SKM-1 treated with dmso at 0.1 percent for 144 hours (cell line): ENCODE results near the gene JUP.
"Not testable (repeated sequence)": the region's sequence is repeated elsewhere in the genome, so short reads cannot be mapped to it uniquely, and the experiment has no call there.

Experiments used
- DNase-seq: peaks from one replicate; lab custom pipeline; 2025; ENCODE audit not compliant: unreplicated experiment; lab: John Stamatoyannopoulos, UW

The JUP gene

DNA sequence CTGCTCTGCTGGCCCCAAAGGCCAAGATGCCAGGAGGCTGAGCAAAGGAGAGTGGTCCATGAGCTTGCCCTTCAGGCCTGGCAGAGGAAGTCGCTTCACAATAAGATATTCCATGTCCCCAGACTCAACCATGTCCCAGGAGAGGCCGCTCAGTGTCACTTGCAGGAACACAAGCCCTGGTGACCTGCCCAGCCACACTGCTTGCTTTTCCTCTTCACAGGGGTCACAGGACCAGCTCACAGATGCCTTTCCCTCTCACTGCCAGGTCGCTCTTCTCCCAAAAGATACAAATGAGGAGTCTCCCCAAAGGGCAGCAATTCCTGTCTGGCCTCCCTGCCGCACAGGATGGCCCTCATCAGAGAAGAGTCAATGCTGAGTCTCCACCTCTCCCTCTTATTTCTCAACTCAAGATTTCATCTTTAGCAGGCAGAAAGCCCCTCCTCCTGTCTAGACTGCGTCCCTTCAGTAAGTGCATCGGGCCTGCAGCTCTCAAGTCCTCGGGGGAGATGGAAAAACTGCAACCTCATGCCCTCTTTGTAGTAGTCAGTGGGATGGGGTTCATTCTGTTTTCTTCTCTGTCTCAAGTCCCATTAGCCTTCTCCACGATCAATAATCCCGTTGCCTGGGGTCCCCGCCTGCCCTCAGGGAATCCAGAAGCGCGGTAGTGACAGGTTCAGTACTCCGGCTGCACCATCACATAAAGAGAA is 5.0 kb downstream of the JUP start:
- no peak for DNase-seq

DNA sequence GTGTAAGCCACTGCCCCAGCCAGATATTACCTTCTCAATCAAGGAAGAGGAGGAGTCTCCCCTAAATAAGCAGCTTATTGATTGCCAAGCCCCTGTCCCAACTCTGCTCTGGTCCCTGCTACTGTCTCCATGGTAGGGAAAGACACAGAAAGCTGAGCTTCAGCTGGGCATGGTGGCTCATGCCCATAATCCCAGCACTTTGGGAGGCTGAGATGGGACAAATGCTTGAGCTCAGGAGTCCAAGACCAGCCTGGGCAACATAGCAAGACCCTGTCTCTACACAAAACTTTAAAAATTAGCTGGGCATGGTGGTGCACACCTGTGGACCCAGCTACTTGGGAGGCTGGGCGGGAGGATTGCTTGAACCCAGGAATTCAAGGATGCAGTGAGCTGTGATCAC is 6.6 kb downstream of the JUP start:
- no peak for DNase-seq

DNA sequence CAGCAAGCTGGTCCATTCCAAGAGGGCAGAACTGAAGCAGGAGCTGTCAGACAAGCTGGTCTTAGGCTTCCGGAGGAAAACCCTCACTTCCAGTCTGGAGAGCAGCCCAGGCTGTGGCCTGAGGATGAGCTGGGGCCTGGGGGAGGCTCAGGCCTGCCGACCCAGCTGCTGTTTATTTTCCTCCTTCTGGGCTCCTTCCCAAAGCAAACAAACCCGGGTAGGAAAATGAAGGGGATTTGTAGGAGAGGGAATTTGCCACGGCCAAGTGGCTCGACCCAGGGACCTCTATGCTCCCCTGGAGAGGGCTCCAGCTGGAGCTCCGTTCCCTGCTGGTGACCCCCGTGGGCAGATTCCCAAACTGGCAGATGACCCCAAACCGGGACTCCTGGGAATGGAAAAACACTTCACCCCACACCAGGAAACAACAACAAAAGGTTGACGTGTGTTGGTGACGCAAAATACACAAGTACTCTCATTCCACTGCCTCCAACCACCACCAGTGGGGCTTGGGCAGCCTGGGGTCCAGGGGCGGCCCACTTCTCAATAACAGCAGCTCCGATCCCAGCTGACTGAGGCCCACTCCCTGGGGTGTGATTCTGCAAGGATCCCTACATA is 8.8 kb downstream of the JUP start:
- DNase-seq = no peak

DNA sequence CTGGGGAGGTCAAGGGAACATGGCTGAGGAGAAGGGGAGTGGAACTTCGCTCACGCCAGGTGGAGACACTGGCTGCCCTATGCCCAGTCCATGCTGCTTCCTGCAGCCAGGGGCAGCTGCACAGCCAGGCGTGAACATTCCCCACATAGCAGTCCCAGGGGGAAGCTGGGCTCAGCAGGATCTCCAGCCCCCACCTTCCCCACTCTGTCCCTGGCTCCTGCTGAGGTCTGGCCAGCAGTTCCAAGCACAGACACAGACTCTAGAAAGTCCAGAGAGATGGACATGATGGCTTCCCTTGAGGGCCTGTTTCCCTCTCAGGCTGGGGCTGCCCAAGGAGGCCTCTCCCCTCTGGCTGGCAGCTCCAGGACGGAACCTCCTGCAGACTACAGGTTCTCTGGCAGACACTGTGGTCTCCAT is 9.3 kb downstream of the JUP start:
- no peak for DNase-seq

DNA sequence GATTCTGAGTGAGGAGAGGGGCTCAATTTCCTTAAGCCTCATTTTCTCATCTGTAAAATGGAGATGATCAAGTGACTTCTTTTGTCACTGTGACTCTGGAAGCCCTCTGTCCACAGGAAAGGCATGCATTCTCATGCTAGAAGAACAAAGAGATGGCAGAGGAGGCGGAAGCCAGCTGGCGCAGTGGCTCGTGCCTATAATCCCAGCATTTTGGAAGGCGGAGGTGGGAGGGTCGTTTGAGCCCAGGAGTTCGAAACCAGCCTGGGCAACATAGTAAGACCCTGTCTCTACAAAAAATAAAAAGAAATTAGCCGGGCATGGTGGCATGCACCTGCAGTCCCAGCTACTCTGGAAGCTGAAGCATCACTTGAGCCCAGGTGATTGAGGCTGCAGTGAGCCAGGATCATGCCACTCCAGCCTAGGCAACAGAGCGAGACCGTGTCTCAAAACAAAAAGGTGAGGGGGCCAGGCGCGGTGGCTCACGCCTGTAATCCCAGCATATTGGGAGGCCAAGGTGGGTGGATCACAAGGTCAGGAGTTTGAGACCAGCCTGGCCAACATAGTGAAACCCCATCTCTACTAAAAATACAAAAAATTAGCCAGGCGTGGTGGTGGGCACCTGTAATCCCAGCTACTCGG is 10.1 kb downstream of the JUP start:
- not testable (repeated sequence) for DNase-seq

DNA sequence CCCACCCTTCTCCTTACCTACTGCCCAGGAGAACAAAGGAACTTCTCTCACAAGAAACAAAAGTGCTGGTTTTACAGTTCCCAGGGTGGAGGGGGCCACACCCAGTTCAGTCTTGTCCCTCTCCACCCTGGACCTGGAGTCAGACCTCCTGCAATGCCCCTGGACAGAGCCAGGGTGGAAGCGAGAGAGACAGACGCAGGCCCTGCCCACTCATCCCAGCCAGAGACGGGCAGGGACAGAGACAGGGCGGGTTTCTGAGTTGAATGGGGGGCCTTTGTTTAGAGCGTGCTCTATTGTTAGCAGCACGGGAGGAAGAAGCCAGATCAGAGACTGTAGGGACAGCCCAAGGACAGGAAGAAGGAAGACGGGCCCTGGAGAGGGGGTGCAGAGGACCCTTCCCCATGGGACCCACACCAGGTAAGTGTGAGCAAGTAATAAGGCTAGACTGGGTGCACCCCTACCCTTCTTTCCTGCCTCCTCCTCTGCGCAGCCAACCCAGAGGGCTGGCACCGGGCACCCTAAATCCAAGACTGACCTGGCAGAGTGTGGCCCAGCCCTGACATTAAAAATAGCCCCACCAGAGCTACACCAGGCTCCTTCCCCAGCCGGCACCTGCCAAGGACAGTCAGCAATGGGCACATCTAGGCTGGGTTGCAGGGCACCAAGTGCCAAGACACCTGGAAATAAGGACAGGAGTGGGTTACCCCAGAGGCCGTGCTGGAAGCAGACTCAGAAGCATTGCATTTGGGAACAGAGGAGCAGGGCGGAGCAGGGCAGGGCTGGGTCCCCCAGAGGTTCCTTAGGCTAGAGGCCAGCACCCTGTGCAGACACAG is 10.9 kb downstream of the JUP start:
- DNase-seq = no peak

DNA sequence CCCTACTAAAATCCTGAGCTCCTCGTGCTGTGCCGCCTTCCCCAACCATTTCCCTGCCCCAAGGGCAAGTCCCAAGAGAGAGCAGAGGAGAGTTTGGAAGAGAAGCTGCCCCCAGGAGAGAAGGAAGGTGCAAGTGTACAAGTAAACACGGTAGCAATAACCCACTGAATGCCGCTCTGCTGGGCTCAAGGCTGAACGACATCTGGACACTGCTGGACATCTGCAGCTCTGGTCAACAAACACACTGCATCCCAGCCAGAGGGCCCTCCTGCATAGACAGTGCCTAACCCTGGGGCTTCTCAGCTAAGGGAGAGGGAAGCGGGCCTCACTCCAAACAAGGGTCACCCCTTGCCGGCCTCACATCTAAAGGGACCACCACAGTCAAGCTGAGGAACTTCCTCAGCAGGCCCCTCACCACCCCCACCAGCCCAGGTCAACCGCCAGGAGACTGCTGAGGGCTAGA is 12.7 kb downstream of the JUP start:
- no peak for DNase-seq

DNA sequence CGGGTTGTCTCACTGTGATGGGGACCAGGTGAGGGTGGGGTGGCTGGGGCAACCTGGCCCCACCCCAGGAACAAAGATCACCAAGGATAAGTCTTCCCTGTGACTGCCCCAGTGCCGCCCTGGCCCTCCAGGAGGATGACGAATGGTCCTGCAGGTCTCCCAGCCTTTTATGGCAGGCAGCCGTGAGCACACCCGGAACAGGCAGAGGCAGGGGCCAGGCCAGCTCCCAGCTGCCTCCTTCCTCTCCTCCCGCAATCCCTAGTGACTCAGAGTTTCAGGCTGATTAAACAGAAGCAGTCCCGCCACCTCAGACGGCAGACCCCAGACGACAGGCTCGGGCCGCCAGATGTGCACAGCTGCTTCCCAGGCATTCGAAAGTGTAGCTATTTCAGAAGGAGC is 13.3 kb downstream of the JUP start:
- no peak for DNase-seq

DNA sequence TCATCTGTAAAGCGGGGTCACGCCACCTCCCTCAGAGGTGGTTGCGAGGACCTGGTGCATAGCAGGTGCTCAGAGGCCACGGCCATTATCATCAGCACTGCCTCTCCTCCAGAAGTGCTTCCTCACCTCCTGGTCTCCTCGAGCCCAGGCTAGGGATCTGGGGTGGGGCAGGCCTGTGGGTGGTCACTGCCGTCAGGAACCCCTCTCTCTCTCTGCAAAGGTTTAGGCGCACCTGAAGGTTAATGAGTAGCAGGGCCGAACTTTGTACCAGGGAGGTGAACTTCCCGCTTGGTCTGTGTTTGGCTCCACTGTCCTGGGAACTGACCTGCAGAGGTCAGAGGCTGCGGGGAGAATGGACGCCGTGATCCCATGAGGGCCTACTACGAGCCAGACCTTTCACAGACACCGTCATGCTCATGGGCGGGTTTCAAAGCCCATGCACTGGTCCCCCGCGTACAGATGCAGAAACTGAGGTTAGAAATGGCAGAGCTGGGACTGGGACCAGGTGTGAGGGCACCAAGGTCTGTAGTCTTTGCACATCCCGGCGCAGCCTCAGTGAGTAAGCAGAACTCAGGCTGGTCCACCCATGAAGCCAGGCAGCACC is 13.8 kb downstream of the JUP start:
- DNase-seq = no peak

DNA sequence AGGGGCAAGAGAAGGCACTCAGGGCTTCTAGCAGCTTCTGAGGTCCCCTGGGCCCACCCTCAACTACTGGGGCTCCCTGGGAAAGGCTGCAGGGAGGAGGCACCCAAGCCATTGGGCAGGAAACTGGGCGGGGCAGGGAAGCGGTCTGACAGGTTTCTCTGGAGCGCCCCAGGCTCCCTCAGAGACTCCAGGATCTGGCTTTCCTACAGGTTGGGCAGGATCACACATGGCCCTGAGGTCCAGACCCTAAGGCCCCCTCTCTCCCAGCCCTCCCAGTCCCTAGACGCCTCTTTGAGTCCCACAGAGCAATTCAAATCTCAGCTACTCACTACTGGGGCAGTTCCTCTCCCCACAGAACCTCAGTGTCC is 14.3 kb downstream of the JUP start:
- DNase-seq = no peak

DNA sequence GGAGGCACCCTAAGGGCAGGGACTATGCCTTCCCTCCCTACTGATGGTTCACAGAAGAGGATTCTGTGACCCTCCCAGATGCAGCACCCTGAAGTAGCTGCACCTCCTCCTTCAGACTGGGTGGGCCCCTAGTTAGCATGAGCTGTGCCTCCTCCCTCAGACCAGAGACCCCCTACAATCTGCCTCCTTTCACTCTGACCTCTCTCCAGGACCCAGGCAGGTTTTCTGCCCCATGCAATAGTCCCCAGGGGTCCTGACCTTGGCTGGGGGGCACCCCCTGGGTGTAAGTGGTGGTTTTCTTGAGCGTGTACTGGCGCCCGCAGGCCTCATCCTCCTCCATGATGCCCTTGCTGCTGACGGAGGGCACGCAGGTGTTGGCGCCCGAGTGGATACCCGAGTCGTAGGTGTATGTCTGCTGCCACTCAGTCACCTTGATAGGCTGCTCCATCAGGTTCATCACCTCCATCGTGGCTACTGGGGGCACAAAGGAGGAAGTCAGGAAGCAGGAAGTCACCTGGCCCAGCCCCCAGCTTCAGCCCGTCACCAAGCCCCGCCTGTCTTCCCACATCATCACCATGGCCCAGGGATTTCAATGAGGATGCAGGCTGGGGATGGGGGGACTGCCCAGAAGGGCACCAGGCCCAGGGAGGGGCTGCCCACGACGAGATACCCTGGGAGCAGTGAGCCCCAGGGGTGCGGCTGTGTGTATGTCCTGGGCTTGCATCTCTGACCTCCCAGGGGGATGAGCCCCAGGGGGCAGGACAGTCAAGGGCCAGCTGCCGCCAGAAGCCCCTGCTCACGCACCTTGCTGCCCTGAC is 14.9 kb downstream of the JUP start:
- DNase-seq = no peak

DNA sequence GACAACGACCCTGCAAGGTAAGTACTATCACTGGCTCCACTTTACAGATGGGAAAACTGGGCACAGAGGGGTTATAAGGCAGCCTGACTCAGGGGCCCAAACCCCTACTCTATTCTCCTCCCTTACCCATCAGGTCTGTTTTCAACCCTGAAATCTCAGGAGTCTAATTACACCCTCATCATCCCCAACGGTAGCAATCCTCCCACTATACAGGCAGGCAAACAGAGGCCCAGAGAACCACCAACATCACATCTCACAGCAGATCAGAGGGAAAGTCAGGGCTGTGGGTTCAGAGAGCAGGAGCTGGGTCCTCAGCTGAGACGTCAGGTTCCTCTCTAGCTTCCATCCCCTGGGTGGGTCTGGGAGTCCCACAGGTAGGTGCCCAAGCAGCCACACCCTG is 16.5 kb downstream of the JUP start:
- DNase-seq = no peak

DNA sequence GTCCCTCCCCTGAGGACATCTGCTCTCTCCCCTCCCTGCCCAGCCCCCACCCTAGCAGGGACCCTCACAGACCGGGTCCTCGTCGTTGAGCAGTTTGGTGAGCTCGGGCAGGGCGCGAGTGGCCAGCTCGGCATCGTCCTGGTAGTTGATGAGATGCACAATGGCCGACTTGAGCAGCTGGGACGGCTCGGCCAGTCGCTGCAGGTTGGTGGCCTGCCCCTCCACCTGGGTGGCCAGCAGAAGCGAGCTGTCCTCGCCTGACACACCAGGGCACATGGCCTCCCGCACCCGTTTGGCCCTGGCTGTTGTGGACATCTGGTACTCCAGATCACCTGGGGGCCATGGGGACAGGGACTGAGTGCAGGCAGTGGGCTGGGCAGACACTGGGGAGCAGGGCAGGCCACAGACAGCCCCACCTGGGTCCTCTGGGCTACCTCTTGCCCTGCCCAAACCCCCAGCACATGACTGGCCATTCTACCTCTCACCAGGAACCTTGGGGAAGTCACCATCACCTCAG is 17.1 kb downstream of the JUP start:
- no peak for DNase-seq

DNA sequence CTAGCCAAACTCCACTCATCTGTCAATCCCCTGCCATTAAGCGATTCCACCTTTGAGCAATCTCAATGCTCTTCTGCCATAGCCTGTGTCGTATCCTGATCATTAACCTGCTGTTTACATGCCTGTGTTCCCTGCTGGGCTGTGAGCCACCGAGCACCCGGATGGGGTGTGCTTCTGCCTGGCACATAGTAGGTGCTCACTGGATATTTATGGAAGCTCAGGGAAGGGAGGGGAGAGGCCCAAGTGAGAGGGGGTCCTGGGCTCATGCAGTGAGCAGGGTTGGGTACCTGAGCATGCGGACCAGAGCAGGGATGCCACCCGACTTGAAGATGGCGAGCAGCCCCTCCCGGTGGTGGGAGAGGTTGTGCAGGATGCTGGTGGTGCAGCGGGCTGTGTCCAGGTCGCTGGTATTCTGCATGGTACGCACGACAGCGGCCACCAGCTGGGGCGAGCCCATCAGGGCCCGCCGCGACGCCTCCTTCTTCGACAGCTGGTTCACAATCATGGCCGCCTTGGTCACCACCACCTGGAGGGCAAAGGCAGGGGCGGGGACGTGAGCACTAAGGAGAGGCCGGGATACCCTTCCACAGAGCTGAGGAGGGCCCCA is 17.7 kb downstream of the JUP start:
- no peak for DNase-seq

DNA sequence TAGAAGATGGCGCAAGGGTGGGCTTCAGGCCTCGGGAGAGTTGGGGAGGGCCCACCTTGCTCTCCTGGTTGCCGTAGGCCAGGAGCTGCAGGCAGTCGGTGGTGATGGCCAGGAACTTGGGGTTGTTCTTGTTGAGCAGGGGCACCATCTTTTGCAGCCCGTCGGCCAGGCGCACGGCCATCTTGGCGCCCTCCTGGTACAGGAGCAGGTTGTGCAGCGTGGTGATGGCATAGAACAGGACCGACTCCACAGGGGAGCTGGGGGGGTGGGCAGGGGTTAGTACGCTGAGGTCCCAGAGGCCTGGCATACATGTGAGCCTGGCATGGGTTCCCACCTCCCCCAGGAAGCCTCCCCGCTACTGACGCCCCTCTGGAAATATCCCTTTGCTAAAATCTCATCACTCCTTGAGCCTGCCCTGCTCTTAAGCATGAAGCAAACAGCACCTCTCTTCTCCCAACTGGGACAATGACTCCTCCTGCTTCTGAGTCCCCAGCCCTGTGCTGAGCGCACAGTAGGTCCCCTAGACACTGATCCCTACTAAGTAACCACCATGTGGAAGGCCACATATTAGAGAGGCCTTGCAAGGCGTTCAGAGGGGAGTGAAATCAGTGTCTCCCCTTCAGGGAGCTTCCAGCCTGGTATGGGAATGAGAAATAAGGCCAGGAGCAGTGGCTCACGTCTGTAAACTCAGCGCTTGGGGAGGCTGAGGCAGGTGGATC is 19.0 kb downstream of the JUP start:
- DNase-seq = no peak

DNA sequence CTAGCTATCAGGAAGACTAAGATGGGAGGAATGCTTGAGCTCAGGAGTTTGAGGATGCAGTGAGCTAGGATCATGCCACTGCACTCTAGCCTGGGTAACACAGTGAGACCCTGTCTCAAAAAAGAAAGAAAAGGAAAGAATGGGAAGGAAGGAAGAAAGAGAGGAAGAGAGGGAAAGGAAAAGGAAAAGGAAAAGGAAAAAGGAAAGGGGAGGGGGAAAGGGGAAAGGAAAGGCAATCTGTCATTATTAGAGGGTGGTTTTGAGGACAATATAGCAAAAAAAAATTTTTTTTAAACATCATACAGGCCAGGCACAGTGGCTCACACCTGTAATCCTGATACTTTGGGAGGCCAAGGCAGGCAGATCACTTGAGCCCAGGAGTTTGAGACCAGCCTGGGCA is 20.4 kb downstream of the JUP start:
- no peak for DNase-seq

DNA sequence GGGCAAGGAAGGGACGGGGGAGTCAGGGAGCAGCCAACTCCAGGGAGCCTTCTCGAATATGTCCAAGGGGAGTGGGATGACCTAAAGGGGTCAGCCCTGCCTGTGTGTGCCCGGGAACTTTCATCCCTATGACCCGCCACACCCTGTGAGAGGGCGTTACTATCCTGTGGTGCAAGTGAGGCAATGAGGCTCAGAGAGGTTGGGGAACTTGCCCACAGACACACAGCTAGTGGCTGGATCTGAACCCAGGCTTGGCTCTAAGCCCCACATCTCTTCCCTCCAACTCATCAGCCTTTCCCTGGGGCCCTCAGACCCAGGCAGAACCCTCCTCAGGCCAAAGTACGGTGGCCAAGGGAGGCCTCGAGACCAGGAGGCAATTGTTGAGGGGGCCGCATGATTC is 23.2 kb downstream of the JUP start:
- no peak for DNase-seq

DNA sequence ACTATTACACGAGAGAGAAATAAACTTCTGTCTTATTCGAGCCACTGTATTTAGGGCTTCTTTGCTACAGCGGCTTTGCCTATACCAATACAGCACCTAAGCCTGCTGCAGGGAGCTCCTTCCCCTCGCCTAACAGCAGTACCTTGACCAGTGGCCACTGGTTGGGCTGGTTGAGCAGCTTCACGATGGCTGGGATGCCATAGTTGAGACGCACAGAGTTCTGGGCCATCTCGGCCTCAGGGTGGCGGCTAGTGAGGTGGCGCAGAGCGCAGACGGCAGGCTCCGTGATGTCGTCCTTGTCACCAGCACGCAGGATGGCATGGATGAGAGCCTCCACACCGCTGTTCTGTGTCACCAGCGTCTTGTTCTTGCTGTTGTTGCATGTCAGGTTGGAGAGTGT is 23.7 kb downstream of the JUP start:
- DNase-seq = no peak

DNA sequence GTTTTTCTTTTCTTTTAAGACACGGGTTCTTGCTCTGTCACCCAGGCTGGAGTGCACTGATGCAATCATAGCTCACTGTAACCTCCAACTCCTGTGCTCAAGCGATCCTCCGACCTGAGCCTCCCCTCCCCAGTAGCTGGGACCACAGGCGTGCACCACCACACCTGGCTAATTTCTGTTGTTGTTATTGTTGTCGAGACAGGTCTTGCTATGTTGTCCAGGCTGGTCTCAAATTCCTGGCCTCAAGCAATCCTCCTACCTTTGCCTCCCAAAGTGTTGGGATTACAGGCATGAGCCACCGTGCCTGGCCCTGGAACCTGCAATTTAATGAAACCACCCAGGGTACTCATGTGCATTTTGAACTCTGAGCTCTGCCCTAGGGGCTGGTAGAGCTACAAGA is 24.1 kb downstream of the JUP start:
- DNase-seq = no peak
